ENCODE results near the gene GALNTL6. TPM values are rescaled to one million over a fixed set of nuclear protein-coding genes. Genes with fewer than 3 reads are reported as not detected.

GALNTL6 gene
- total RNA-seq, 1 experiment from 2014 or later, result not detected

DNA sequence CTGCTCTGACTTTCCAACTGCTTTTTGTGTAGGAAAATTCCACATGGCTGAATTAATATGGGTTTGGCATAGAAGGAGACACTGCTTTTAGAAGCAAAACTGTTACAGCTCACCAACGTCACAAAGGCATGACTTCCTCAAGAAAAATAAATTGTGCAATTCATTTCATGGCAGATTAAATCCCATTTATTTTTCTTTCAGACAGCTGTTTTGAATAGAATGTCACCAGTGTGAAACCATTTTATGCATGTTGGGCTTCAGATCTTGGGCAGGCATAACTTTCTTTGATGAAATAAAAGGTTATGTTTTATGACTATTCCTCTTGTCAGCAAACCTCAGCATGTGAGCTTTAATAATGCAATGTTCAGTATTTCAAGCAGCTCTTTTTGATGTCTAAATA lies 542.8 kb downstream of the GALNTL6 start:
- no peak overlapping the region for H3K4me2 ChIP-seq (ENCODE audit: low read length)
- intact Hi-C loops (cut with micrococcal nuclease), result no loop called here
- DNase-seq (ENCODE audit: low read depth, low spot score) (no peak), ATAC-seq (no peak)
- no peaks in the 10 kb centered on the region for H3K4me1 ChIP-seq (ENCODE audit: control insufficient read depth in 1 of 2, insufficient read depth in 2 of 2, low read length in 2 of 2)
- no peak overlapping the region for H3K9ac ChIP-seq (ENCODE audit: low read length)
- H3K27me3 ChIP-seq (ENCODE audit: insufficient read depth, low read length), result no peaks in the 10 kb centered on the region
- no peaks in the 10 kb centered on the region for H3K79me2 ChIP-seq (ENCODE audit: insufficient read depth, low read length)
- CTCF ChIA-PET, result no interaction called here
- H4K20me1 ChIP-seq (ENCODE audit: insufficient read depth), result no peaks in the 10 kb centered on the region
- BruUV-seq (replicated peaks), result no TSS peak
- no peaks in the 10 kb centered on the region for H3K9me2 ChIP-seq (ENCODE audit: insufficient read depth)
- no peak for TF ChIP-seq YY1 (IDR thresholded peaks at IDR 0.05; ENCODE audit: extremely low read depth, insufficient replicate concordance, low read depth, low read length)
- TF ChIP-seq ELF1 (IDR thresholded peaks at IDR 0.05; ENCODE audit: borderline replicate concordance, low read depth), result no peak
- TF ChIP-seq, protein P1, sequence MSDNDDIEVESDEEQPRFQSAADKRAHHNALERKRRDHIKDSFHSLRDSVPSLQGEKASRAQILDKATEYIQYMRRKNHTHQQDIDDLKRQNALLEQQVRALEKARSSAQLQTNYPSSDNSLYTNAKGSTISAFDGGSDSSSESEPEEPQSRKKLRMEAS (IDR thresholded peaks at IDR 0.05), result no peak
- TF ChIP-seq, protein P2, sequence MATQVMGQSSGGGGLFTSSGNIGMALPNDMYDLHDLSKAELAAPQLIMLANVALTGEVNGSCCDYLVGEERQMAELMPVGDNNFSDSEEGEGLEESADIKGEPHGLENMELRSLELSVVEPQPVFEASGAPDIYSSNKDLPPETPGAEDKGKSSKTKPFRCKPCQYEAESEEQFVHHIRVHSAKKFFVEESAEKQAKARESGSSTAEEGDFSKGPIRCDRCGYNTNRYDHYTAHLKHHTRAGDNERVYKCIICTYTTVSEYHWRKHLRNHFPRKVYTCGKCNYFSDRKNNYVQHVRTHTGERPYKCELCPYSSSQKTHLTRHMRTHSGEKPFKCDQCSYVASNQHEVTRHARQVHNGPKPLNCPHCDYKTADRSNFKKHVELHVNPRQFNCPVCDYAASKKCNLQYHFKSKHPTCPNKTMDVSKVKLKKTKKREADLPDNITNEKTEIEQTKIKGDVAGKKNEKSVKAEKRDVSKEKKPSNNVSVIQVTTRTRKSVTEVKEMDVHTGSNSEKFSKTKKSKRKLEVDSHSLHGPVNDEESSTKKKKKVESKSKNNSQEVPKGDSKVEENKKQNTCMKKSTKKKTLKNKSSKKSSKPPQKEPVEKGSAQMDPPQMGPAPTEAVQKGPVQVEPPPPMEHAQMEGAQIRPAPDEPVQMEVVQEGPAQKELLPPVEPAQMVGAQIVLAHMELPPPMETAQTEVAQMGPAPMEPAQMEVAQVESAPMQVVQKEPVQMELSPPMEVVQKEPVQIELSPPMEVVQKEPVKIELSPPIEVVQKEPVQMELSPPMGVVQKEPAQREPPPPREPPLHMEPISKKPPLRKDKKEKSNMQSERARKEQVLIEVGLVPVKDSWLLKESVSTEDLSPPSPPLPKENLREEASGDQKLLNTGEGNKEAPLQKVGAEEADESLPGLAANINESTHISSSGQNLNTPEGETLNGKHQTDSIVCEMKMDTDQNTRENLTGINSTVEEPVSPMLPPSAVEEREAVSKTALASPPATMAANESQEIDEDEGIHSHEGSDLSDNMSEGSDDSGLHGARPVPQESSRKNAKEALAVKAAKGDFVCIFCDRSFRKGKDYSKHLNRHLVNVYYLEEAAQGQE (IDR thresholded peaks at IDR 0.05; ENCODE audit: low read depth), result no peak
- H3K36me3 ChIP-seq (ENCODE audit: control insufficient read depth in 1 of 2, insufficient read depth in 2 of 2, low read length in 2 of 2), result no peaks in the 10 kb centered on the region
- POLR2A ChIA-PET, result no interaction called here
- no peaks in the 10 kb centered on the region for H3K9me3 ChIP-seq (ENCODE audit: control insufficient read depth in 1 of 2, insufficient read depth in 1 of 2, low read depth in 1 of 2, low read length in 2 of 2)
- RAD21 ChIA-PET (ENCODE audit: low non-redundant PET in 1 of 2, low total read pairs in 2 of 2, uncharacterized antibody in 2 of 2, unreplicated experiment in 2 of 2), result no interaction called here
- H2AFZ ChIP-seq (ENCODE audit: low read depth, low read length, poor library complexity, severe bottlenecking), result no peak overlapping the region
- H3K27ac ChIP-seq (ENCODE audit: low read depth, low read length), result no peak overlapping the region
- H3K4me3 ChIP-seq (replicated peaks in 1 of 2; ENCODE audit: low read depth in 1 of 2, low read length in 2 of 2), result no peak overlapping the region

DNA sequence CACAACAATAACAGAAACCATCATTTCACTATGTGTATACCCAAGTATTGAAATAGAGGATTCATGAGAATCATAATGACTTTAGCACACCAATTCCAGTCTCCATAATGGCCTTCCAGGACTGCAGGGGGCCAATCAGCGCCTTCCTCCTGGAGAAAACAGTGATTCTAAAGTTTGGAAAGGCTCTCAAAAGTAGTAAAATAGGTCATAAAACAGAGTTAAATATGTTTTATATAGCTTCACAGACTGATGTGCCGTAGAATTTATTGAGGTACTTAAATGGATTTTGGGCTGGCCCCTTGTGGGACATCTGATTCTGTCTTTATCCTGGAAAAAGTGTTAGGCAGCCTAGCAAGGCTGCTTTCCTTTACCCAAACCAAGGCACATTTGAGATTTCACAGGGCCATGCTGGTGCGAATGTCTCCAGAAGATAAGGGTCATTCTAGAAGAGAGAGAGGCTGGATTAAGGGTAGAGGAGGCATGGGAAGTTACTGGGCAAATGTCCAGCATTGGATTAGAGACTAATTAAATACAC lies 543.9 kb downstream of the GALNTL6 start:
- no peak overlapping the region for H3K27ac ChIP-seq (ENCODE audit: low read depth, low read length)
- POLR2A ChIA-PET, result no interaction called here
- H2AFZ ChIP-seq (ENCODE audit: low read depth, low read length, poor library complexity, severe bottlenecking), result no peak overlapping the region
- DNase-seq (ENCODE audit: low read depth, low spot score) (no peak), ATAC-seq (no peak)
- H3K4me3 ChIP-seq (replicated peaks in 1 of 2; ENCODE audit: low read depth in 1 of 2, low read length in 2 of 2), result no peak overlapping the region
- no TSS peak for BruUV-seq (replicated peaks)
- no peaks in the 10 kb centered on the region for H3K9me3 ChIP-seq (ENCODE audit: control insufficient read depth in 1 of 2, insufficient read depth in 1 of 2, low read depth in 1 of 2, low read length in 2 of 2)
- intact Hi-C loops (cut with micrococcal nuclease), result no loop called here
- H3K36me3 ChIP-seq (ENCODE audit: control insufficient read depth in 1 of 2, insufficient read depth in 2 of 2, low read length in 2 of 2), result no peaks in the 10 kb centered on the region
- RAD21 ChIA-PET (ENCODE audit: low non-redundant PET in 1 of 2, low total read pairs in 2 of 2, uncharacterized antibody in 2 of 2, unreplicated experiment in 2 of 2), result no interaction called here
- H3K9ac ChIP-seq (ENCODE audit: low read length), result no peak overlapping the region
- H3K4me2 ChIP-seq (ENCODE audit: low read length), result no peak overlapping the region
- H3K79me2 ChIP-seq (ENCODE audit: insufficient read depth, low read length), result no peaks in the 10 kb centered on the region
- CTCF ChIA-PET, result no interaction called here
- H3K4me1 ChIP-seq (ENCODE audit: control insufficient read depth in 1 of 2, insufficient read depth in 2 of 2, low read length in 2 of 2), result no peaks in the 10 kb centered on the region
- H4K20me1 ChIP-seq (ENCODE audit: insufficient read depth), result no peaks in the 10 kb centered on the region
- H3K9me2 ChIP-seq (ENCODE audit: insufficient read depth), result no peaks in the 10 kb centered on the region; the same call in 1 of the 2 replicates
- H3K27me3 ChIP-seq (ENCODE audit: insufficient read depth, low read length), result no peaks in the 10 kb centered on the region
- no peak for TF ChIP-seq EZH2 (IDR thresholded peaks at IDR 0.05)
- no peak for TF ChIP-seq ZNF274 (IDR thresholded peaks at IDR 0.05; ENCODE audit: low read depth, low read length)
- no peak for TF ChIP-seq EZH2phosphoT487 (IDR thresholded peaks at IDR 0.05; ENCODE audit: borderline replicate concordance)
- TF ChIP-seq FOSL1 (IDR thresholded peaks at IDR 0.05; ENCODE audit: low read depth), result no peak
- TF ChIP-seq SP1 (IDR thresholded peaks at IDR 0.05; ENCODE audit: low read depth), result no peak
- no peak for TF ChIP-seq POLR2A (IDR thresholded peaks at IDR 0.05; ENCODE audit: borderline replicate concordance, extremely low read depth, insufficient read depth, insufficient read length)
- no peak for TF ChIP-seq ELF1 (IDR thresholded peaks at IDR 0.05; ENCODE audit: borderline replicate concordance, low read depth)
- no peak for TF ChIP-seq CBX3 (IDR thresholded peaks at IDR 0.05; ENCODE audit: low read depth)
- no peak for TF ChIP-seq SIN3A (IDR thresholded peaks at IDR 0.05; ENCODE audit: low read depth)
- TF ChIP-seq CEBPB (IDR thresholded peaks at IDR 0.05; ENCODE audit: low read depth), result no peak
- TF ChIP-seq ZFX (IDR thresholded peaks at IDR 0.05), result no peak
- TF ChIP-seq, protein P3, sequence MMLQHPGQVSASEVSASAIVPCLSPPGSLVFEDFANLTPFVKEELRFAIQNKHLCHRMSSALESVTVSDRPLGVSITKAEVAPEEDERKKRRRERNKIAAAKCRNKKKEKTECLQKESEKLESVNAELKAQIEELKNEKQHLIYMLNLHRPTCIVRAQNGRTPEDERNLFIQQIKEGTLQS (IDR thresholded peaks at IDR 0.05), result no peak
- TF ChIP-seq YY1 (IDR thresholded peaks at IDR 0.05; ENCODE audit: extremely low read depth, insufficient replicate concordance, low read depth, low read length), result no peak
- TF ChIP-seq, protein P4, sequence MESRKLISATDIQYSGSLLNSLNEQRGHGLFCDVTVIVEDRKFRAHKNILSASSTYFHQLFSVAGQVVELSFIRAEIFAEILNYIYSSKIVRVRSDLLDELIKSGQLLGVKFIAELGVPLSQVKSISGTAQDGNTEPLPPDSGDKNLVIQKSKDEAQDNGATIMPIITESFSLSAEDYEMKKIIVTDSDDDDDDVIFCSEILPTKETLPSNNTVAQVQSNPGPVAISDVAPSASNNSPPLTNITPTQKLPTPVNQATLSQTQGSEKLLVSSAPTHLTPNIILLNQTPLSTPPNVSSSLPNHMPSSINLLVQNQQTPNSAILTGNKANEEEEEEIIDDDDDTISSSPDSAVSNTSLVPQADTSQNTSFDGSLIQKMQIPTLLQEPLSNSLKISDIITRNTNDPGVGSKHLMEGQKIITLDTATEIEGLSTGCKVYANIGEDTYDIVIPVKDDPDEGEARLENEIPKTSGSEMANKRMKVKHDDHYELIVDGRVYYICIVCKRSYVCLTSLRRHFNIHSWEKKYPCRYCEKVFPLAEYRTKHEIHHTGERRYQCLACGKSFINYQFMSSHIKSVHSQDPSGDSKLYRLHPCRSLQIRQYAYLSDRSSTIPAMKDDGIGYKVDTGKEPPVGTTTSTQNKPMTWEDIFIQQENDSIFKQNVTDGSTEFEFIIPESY (IDR thresholded peaks at IDR 0.05; ENCODE audit: extremely low read depth, insufficient replicate concordance, low read length), result no peak
